ELF-1 (cell line): ENCODE results near the gene C10orf53.
A peak's percentile ranks its signal among the peaks of the same experiment; 100 is the strongest.

Experiments
- DNase-seq: peaks from one replicate; pipeline ENCODE4 v3.0.0-alpha.2; 2016; ENCODE audit warnings: low read depth, low spot score

Gene C10orf53

DNA sequence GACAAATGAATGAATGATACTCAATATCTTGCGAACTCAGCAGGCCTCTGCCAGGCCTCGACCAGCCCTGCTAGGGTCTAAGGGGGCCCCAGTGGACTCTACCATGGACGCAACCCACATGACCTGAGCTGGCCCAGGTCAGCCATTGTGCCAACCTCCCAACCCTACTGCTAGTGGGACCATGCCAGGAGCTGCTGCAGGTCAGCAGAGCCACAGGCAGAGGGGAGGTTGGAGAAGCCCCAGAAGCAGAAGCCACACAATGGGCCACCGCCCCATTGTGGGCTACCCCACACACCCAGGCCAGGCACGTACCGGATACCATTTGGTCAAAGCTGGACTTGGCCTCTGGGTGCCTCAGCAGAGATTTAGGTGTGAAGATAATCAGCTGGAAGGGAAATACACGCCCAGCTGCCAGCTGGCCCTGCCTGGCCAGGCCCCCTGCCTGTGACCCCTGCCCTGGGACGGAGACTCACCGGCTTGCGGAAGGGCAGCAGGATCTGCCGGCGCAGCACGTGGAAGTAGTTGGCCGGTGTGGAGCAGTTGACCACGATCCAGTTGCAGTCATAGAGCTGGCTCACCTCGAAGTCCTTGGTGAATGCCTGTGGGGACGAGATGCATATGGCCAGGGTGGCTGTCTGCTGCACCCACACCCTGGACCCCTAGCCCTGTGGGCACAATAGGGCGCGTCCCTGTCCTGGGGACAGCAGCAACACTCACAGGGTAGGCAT, 58.2 kb downstream of the C10orf53 start:
- DNase-seq, result no peak

DNA sequence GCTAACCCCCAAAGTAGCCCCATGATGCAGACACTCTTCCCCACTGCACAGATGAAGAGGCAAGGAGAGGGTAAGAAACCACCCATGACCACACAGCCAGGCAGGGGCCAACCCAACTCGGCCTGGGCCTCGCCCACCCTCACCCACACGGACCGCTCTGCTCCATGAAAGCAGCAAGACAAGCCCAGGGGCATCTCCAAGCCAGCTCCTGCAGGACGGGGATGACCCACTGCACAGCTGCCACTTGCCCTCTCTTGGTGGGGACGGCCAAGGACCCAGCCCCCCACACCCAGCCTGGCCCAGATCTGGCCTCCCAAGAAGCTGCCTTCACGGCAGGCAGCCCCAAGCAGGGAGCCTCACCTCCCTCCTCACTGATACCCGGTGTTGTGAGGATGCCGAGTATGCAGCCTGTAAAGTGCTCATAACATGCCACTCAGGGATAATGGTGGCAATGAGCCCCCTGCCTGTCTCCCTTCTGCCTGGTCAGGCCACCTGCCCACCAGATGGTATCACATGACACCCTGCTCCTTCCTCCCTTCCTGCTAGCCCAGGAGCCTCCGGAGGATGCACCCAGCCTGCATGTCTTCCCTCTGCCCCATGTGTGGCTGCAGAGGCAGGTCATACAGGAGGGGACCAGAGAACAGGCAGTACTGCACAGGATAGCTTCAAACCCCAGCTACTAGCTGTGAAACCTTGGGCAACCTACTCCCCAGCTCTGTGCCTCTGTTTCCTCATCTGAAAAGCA, 59.3 kb downstream of the C10orf53 start:
- DNase-seq, result no peak

DNA sequence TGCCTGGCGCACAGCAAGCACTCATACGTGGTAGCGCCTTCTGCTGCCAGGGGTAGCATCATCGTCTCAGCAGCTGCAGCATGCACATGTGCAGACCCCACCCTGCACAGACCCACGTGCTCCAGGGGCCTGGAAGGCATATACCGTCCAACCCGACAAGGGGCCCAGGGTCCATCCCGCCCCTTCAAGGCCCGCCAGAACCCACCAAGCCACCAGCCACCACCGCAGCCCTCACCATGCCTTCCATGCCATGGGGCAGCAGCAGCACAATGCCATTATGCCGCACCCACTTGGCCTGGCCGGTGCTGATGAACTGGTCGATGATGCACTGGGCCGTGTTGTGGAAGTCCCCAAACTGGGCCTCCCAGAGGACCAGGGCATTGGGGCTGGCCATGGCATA, 60.0 kb downstream of the C10orf53 start:
- no peak for DNase-seq

DNA sequence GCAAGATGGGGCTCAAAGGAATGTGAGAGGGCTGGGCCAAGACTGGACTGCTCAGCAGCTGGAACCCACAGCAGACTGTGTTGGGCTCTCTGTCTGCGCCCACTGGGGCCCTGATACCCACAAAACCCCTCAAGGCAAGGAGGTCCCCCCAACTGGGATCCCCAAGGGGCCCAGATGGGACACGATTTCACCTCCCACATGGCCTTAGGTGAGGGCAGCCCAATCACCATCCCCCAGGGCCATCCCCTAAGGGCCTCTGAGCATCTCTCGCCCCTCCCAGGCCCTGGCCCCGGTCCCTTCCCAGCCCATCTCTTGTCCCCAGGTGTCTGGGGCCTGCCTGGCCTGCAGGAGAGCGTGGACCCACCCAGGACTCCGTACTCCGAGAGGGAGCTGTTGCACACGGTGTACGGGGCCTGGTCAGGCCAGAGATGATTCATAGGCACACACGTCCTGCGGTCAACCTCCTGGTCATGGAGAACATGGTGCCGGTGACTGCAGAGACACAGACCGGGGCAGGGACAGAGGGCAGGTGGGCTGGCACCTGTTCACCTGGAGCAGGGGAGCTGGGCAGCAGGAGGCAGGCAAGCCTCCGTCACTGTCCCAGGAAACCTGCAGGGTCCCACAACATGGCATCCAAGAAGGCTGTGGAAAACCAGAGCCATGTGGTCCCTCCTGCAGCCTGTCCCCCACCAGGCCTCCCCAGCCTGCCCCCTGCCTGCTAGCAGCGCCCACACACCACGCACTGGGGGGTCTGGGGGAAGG, 61.1 kb downstream of the C10orf53 start:
- DNase-seq, result no peak

DNA sequence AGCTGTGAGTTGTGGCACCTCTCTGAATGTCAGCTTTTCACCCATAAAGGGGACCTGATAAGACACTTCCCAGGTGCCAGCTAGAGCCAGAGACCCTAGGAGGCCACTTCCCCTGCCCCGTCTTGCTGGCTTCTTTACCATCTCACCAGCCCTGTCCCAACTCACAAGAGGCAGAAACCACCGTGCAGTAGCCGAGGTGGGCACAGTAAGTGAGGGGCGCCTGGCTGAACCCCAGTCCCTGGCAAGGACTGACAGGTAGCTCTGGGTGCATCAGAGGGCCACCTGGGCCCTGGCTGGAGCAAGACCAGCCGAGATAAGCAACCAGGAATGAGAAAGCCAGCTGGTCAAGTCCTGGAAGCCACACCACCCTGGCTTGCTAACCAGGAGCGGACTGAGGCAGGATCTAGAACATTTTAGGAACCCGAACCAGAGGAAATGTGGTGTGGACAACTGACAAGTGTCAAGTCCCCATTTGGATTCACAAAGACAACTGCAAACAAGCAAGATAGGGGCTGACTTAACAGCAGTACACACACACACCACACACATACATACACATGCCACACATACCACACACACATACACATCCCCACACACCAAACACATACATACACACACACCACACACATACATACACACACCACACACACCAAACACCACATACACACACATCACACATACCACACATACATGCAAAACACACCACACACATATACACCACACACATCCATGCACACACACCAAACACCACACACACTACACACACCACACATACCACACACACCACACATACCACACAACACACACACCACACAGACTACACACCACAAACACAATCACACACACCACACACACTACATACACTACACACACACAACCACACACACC, 61.9 kb downstream of the C10orf53 start:
- no peak for DNase-seq

DNA sequence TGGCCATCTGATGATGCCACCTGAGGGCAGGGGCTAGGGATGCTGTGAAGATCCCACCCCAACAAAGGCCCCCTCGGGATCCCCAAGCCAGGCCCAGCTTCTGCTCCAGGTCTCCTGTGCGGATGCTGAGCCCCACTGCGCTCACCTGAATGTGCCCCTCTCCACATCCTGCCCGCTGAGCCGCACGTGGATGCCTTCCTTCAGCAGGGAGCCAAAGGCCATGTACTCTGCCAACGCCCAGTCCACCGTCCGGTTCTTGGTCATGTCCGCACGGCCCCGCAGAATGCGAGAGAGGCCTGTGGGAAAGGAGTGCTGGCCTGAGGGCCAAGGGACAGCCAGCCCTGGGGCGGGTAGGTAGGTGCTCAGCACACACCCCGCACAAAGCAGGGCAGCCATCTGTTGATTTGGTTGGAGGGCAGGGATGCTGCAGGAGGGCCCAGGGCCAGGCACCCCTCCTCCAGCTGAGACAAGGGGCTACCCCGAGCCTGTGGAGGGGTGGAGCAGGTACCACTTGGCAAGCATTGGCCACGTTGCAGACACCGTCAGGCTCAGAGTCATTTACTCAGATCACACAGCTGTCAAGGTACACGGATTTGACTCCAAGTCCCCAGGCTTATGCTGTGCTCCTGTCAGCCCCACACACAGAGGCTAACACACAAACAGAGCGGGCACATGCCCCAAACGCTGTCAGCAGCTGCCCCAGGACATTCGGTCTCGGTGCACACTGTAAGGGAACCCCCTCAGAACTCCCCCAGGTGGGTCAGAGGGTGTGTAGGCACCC, 63.4 kb downstream of the C10orf53 start:
- DNase-seq, result no peak

DNA sequence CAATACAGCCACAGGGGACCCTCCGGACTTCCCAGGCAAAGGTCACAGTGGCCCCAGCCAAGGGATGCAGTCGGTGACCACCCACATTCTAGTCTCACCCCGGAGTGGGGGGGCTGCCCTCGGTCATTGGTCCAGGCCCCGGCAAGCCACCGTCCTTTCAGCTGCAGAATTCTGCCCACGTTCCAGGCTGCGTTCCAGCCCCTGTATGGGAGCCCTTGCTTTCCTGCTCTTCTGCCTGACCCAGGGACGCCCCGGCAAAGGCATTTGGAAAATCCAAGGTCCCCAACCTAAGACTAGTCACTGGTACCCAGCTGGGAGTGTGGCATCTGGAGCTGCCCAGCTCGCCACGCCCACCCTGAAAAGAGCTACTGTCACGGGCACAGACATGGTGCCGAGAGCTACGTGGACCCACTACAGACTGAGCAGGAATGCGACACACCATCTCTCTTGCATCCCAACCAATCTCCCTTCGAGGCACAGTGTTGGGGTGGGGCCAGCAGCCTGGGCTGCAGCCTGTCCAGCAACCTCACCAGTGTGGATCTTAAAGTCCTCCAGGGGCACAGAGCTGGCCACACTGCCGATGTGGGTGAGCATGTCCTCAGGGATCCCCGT, 64.1 kb downstream of the C10orf53 start:
- DNase-seq, result no peak

DNA sequence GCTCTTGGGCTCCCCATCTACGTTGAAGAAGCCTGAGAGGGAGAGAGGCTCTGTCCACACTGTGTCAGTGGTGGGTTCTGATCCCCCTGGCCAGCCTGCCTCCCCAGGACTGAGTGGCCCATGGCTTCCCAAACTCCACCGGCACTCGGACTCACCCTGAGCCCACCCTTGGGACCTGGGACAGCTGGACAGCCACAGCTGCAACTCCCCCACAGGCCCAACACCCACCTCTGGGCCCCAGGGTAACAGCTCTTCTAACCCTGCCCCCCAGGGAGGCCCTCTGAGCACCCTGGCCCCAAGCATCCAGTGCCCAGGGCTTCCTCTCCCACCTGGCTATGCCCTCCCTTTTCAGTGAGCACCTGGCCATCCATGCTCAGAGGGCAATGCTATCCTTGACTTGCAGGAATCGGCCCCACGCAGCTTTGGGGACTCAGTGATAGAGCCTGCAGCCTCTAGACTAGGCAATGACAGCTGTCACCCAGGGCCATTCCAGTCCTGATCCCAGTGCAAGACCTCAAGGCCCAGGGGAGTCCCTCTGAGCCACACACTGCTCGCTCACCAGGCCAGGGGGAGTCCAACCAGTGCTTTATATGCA, 64.7 kb downstream of the C10orf53 start:
- no peak for DNase-seq

DNA sequence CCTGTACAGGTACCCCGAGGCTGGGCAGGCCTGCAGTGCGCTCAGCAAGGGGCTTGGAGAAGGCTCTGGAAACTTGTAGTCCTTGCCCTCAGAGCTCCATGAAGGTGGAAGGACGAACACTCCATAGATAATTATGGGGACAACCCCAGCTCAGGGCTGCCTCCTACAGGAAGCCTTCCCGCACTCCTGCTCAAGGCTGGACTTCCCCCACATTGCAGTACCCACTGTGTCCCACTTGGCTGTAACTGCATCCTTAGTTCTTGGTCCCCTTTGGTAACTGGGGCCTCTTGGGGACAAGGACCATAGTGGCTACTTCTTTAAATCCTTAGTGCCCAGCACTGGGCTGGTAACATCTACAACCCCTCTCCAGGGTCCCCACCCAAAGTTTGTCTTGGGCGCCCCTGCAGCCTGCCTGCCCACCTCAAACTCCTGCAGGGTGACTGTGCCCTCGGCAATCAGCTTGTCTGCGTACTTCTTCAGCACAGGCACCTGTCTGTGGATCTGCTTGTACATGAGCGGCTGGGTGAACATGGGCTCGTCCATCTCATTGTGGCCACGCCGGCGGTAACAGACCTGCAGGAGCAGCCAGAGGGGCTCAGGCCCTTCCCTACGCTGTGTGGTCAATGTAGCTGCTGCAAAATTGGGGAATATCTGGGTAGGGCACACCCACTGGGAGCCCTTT, 65.6 kb downstream of the C10orf53 start:
- peak; percentile 44 for DNase-seq

DNA sequence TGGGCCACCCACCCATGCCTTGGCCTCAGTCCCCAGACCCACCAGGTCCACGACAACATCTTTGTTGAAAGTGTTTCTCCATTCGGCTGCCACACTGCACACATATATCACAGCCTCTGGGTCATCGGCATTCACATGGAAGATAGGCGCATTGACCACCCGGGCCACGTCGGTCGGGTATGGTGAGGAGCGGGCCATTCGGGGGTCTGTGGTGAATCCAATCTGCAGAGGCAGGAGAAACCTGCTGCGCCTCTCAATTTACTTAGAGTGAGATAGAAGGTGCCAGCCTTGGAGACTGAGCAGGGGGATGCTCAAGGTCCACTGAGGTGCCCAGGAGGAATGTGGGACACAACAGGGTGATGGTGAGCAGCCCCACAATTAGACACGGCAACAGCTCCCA, 66.3 kb downstream of the C10orf53 start:
- DNase-seq, result no peak

DNA sequence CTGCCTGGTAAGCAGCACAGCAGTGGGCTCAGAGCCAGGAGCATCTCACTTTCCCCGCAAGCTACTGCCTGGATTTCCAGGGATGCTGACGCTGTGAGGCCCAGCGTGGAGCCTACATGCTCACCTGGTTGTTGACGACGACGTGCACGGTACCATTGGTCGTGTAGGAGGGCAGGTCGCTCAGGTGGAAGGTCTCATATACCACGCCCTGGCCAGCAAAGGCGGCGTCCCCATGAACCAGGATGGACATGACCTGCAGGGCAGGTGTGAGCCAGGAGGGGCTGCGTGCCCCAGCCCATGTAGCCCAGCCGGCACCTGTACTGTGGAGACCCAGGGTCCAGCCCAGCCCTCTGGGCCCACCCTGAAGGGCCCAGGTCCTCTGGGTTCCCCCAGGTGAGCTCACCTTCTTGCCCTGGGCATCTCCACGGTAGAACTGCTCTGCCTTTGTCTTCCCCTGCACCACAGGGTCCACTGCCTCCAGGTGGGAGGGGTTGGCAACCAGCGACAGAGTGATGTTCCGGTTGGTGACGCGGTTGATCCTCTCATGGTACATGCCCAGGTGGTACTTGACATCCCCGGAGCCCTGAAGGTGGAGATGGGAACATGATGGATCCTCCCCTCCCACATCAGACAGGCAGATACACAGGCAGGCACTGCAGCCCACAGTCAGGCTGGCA, 67.3 kb downstream of the C10orf53 start:
- DNase-seq, result no peak
